Colon (tissue), 2 donors: Measurements from ENCODE around the gene ELP4.
"Not testable (repeated sequence)": the region's sequence is repeated elsewhere in the genome, so short reads cannot be mapped to it uniquely, and the experiment has no call there.

ENCODE experiments used
- FAIRE-seq: peaks from 2 replicates; lab custom pipeline; 2012; peaks lifted over from hg19 to GRCh38; lab: Jason Lieb, UNC
- donor health status: control.
- donor health status: control.

The ELP4 gene, protein sequence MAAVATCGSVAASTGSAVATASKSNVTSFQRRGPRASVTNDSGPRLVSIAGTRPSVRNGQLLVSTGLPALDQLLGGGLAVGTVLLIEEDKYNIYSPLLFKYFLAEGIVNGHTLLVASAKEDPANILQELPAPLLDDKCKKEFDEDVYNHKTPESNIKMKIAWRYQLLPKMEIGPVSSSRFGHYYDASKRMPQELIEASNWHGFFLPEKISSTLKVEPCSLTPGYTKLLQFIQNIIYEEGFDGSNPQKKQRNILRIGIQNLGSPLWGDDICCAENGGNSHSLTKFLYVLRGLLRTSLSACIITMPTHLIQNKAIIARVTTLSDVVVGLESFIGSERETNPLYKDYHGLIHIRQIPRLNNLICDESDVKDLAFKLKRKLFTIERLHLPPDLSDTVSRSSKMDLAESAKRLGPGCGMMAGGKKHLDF

DNA sequence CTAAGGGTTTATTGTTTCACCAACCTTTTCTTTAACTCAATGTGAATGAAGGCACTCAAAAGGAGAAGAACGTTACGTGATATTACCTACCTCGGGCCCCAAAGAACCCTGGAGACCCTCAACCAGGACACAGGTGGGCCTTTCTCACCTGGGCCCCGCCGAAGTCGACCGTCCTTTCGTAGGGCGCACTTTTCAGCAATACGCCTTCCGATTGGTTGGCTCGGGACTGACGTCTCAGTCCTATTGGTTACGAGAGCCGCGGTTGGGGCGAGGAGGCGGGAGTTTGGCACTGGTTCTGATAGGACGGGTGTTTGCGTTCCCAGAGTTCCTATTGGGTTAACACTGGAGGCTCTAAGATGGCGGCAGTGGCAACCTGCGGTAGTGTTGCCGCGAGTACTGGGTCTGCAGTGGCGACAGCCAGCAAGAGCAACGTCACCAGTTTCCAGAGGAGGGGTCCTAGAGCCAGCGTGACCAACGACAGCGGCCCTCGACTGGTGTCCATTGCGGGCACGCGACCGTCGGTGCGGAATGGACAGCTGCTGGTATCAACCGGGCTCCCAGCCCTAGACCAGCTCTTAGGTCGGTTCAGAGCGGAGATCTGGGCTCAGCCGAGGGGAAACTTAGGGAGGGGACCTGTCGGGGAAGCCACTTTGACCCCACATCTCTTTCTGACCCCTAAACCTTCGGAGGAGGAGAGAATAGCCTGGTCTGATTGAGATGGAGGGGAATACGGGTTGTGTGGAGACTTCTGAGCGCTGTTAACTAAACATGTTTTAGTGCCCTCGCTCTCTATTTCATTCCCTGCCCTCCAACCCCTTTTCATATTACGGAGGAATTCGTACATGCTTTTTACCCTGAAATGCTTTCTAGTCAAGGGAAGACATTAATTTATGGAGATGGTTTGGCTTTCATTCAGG, at the start of gene ELP4, which contains the start of gene IMMP1L:
ELP4 (plus strand) TSS at position 339 of the 917 bp plus-strand sequence; CDS start at position 357, 18 bp downstream.
IMMP1L (minus strand) TSS at position 194 of the 917 bp plus-strand sequence. CDS start 46,346 bp downstream, outside the sequence.
- FAIRE-seq, result peak; percentile 78

DNA sequence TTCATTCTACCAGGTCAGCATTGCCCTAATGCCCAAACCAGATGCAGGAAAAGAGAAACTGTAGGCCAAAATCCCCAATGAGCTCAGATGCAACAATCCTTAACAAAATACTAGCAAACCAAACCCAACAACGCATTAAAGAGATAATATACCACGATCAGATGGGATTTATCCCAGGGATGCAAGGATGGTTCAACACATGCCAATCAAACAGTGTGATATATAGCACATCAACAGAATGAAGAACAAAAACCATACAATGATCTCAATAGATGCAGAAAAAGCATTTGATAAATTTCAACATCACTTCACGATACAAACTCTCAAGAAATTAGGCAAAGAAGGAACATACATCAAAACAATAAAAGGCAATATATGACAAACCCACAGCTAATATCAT, 45.1 kb upstream of the ELP4 start:
- FAIRE-seq, result no peak

DNA sequence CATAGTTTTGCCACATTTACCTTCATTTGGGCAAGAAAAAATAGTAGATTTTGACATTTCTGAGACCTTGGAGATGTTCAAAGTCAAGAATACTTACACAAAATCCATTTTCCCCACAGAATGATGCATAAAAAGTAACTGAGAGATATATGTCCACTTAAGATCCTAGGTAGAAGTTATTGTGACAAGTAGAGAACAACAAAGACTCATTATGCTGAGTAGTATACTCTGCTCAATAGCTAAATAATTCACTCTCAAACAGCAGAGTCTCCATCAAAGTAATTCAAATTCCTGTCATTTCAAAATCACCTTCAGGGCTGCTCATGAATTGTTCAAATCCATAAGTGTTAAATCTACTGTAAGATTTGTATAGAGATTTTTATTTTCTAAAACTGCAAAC, 35.5 kb upstream of the ELP4 start:
- no peak for FAIRE-seq

DNA sequence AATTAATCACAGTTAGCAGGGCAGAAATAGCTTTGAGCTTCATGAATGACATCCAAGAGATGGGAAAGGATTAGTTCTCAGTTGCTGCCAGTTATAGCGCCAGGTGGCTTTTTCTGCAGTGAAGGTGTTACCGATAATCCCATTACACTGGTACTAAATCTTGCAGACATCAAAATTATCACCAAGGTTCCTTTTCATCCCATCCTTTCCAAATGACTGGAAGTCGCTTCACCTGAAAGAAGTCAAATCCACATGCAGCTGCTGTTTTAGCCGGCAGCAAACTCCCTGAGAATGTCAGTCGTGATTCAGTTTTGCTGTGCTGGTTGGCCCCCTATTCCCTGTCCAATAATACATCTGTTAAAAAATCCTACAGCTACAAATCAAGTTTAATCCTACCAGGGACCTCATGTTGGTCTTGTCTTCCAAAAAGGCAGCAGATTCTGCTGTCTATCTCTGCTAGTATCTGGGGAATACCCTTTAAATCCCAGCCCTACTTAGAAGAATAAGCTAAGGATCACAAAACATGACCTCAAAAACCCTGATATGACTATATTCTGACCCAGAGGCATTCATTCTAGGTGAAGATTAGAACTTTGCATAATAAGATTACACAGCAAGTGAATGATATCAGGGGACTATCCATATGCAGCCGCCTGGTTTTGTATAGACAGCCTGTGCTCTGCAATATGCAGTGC, 31.9 kb upstream of the ELP4 start:
- FAIRE-seq, result no peak

DNA sequence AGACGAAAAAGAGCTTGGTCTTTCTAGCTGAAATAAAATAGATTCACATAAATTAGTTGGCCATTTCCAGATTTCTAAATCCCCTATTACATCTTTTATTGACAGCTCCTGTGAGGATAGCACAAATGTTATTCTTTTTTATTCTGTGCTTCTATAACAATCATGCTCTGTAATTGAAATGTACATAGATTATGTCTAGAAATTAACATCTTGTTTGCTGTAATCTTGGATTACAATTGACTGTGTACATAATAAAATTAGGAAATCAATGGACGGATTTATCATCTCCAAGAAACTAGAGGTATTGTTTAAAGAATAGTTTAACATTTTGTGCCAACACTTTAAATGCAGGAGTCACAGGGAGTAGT, 31.4 kb upstream of the ELP4 start:
- FAIRE-seq, result no peak

DNA sequence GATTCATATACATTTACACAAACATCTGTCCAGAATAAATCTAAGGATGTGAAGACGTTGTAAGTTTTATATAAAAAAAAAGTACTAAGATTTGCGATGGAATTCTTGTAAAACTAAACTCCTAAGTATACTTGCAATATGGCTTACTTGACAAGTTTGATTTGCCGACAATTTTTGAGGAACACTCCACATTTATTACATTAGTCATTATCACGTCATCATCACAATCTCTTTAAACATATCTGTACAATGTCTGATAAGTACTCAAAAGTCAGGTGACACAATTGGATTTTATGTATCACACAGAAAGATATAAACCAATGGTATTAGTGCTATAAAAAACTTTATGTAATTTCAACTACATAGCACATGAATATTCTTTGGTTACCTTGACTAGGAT, 30.5 kb upstream of the ELP4 start:
- no peak for FAIRE-seq

DNA sequence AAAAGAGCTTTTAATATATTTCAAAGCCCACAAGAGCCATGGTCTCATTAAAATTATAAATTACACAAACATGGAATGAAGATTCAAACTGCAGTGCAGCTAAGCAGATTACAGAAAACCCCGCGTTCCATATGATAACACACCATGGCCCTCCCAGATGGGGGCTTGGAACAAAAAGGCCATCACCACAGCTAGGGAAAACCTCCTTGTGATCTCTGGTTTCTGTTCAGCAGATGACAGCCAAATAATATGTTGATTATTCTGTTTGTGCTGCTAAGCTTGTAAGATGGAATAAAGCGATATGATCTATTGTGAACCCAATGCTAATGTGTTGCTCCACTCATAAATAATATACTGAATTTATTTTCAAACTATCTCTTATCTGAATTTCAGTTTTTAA, 28.6 kb upstream of the ELP4 start:
- FAIRE-seq, result no peak

DNA sequence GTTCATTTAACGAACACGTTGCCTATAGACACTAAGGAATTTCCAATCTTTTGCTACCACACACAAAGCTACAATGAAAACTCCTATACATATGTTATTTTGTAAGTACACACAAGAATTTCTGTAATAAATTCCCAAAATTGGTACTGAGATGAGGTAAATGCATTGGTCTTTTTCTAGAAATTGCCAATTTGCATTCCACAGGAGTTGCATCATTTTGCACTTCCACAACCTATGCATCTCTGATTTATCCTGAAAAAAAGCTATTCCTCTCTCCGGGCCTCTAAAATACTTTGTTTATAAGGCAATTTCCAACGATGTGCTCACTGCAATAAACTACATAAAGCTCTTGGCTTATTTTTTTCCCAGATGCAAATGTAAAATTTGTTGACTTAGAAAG, 25.1 kb upstream of the ELP4 start:
- no peak for FAIRE-seq

DNA sequence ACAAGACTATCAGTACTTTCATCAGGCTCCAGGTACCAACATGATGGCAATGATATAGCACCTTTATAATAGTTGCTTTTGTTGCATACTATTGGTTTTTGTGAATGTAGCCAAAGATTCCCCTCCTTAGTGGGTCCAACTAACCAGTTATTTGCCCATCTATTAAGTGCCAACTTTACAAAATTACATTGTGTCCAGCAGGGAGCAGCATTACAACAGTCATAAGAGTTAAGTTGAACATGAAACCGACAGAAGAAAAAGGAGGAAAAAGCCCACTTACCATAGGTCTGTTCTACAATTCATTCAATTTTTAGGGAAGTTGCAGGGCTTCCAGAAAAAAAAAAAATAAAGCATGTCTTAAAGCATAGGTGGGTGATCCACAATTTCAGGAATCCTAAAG, 21.7 kb upstream of the ELP4 start:
- FAIRE-seq, result no peak

DNA sequence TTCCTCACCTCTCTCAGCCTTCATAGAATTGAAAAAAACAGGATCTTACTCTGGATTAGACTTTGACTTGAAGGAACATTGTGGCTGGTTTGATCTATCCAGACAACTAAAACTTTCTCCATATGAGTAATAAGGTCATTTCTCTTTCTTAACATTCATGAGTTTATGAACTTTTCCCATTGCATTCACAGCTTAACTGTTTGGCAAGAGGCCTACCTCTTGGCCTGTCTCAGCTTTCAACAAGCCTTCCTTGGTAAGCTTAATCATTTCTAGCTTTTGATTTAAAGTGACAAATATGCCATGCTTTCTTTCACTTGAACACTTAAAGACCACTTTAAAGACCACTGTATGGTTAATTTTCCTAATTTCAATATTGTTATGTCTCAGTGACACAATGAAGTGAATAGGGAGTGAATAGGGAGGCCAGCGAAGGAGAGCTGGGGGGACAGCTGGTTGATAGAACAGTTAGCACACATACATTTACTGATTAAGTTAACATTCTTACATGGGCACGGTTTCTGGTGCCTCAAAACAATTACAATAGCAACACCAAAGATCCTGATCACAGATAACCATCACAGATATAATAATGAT, 17.1 kb upstream of the ELP4 start:
- FAIRE-seq, result no peak

DNA sequence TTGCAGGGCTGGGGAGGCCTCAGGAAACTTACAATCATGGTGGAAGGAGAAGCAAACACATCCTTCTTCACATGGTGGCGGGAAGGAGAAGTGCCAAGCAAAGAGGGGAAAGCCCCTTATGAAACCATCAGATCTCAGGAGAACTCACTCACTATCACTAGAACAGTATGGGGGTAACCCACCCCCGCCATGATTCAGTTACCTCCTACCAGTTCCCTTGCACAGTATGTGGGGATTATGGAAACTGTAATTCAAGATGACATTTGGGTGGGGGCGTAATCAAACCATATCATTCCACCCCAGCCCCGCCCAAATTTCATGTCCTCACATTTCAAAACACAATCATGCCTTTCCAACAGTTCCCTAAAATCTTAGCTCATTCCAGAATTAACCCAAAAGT, 16.3 kb upstream of the ELP4 start:
- no peak for FAIRE-seq

DNA sequence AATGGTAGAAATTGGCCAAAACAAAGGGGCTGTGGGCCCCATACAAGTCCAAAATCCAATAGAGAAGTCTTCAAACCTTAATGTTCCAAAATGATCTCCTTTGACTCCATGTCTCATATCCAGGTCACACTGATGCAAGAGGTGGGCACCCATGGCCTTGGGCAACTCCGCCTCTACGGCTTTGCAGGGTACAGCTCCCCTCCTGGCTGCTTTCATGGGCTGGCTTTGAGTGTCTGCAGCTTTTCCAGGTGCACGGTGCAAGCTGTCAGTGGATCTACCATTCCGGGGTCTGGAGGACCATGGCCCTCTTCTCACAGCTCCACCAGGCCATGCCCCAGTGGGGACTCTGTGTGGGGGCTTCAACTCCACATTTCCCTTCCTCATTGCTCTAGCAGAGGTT, 15.8 kb upstream of the ELP4 start:
- not testable (repeated sequence) for FAIRE-seq

DNA sequence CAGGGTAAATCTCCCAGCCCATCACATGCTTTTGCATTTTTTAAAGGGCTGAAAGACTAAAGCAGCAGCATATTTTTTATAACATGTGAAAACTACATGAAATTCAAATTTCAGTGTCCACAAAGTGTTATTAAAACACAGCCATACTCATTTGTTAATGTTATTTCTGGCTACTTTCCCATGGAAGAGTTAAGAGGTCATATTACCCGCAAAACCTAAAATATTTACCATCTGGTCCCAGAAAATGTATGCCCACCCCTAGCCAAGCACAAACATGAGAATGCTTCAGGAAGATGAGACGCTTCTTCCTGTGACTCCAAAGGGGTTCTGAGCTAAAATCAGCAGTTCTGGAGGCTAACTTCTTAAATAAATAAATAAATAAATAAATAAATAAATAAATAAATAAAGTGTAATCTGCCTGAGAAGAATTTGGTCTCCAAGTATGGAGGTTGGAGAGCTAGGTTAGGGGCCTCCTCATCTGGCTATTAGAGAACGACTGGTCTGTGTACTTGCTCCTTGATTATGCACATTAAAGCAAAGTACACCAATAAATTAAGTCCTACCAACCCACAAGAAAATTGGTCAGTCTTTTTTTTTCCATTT, 9.9 kb upstream of the ELP4 start:
- no peak for FAIRE-seq

DNA sequence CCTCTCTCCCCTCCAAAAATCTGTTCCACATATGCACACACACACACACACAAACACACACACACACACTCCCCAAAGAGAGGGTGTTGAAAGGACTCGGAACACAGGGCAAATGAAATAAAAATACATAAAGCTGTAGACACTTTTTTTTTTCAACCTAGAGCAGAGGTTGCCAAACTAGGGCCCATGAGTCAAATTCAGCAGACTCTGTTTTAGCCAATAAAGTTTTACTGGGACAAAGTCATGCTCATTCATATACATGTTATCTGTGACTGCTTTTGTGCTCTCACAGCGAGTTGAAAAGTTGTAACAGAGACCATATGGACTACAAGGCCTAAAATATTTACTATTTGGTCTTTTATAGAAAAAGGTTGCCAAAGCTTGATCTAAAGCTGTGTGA, 9.0 kb upstream of the ELP4 start:
- FAIRE-seq, result no peak

DNA sequence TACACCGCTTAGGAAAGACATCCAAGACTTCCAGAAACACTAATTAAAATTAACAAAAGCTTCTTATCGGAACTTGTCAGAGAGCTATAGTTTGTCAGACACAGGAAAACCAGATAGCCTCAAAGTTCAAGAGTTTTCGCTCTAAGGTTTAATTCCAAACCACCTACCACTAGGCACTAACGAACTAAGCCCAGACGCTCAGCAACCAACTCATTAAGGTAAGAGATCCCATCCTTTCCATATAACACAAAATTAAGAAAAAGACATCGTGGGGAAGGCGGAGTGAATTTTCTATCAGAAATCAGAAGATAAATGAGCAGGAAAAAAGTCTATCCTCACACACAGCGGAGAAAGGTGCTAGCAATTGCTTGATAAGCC, 527 bp upstream of the ELP4 start:
- no peak for FAIRE-seq

DNA sequence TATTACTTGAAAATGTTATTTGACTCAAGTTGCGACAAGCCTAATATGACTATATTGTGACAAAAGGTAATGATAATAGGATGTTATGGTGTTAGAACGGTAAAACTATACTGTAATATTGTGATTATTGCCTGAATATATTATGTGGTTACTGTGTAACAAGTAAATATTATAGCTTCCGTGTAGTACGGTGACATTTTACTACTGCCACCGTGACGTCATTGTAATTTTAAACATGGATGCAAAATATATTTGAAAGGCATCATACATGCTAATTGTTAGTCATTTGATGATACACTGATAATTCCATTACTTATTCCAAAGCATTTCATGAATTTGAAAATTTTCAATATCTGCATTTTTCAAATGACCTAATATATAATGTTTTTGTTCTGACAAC, 2.5 kb downstream of the ELP4 start:
- FAIRE-seq, result no peak

DNA sequence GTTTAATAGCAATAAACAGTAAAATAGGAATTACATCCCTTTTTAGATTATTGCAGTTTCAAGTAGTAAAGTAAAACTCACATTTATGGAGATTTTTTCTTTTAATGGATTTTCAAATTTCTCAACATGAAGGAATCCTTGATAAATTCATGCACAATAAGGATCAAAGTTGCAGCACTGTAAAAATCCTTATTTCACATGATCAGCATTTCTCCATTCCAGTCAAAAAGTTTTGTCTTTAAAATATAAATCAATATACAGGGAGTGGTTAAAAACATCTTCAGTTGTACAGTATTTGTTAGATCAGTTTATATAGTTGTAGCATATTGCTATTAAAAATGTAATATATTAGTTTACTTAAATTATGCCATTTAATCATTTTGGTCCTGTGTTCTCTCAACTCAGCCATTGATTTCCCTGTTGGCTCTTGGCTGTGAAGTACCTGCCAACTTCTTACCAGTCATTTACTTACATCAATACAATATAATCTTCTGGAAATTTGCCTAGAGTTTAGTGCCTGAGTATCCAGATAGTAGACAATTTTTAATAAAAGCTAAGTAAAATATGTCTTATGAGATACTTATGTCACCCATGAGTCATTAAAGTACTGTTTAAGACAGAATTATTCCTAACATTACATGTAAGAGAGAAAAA, 12.1 kb downstream of the ELP4 start:
- FAIRE-seq, result no peak

DNA sequence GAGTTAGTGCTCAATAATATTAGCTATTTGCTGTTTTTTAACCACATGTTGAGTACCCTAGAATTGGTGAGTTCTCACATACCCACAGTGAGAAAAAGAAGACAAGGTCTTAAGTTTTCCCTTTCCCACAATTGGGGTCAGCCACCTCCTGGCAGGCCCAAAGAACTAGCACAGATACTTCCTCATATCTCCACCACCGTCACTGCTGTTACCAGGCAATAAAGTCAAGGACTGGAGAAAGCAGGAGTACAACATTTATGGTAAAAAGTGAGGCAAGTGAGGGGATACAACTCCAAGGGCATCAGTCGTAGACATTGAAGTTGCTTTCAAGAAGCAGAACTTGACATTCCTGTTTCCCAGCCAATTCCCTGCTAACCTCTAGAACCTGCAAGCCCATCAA, 19.6 kb downstream of the ELP4 start:
- FAIRE-seq, result no peak

DNA sequence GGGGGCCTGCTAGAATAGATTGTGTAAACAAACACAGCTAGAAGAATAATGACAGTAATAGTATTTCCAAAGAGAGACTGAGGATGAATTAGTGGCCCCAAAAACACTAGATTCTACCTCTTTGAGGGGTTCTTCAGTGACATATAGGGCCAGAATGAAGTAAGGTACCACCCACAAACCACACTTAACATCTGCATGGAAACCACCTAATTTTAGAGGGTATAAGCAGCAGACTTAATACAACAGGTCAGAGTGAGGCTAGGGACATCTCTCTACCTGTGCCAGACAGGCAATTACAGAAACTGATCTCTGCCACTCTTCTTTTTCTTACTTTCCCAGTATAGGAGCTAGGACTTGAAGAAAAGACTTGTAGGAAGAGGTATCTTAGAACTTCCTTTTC, 20.1 kb downstream of the ELP4 start:
- FAIRE-seq, result no peak

DNA sequence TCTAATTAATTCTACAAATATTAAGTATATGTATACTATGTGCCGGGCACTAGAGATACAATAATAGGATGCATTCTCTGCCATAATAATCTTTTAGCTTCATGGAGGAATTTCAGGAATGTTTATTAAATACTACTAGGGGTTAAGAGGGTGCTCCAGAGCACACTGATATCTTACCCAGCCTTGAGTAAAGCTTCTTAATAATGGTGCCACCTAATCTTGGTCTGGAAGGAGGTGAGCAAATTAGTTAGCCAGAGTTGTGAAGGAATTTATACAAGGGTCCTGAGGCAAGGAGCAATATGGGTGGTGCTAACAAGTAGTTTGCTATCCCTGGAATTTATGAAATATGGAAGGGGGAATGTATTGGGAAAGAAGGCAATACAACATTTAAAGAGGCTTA, 21.7 kb downstream of the ELP4 start:
- no peak for FAIRE-seq

DNA sequence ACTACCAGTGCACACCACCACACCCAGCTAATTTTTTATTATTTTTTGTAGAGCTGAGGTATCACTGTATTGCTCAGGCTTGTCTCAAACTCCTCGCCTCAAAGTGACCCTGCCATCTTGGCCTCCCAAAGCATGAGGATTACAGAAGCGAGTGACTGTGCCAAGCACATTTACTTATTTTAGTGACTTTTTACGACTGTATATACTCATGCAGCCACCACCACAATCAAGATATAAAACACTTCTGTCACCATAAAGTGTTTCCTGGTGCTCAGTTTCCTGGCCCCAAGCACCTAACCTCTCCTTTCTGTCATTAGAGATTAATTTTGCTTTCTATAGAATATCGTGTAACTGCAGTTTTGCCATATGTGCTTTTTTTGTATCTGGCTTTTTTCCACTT, 25.9 kb downstream of the ELP4 start:
- no peak for FAIRE-seq
